Activated naive CD8-positive, alpha-beta T cell treated with anti-CD3 and anti-CD28 coated beads for 36 hours (primary cell): ENCODE measurements around the gene ITGB8. TPM values are rescaled to one million over a fixed set of nuclear protein-coding genes. Genes with fewer than 3 reads are reported as not detected.

Experiments
- DNase-seq: peaks from one replicate; pipeline ENCODE4 v3.0.0; 2021
- H3K27ac Mint-ChIP-seq: one replicate; pipeline ENCODE4 v1.8.0; 2022; ENCODE audit warnings: mild to moderate bottlenecking, moderate library complexity, mixed read lengths
- H3K27me3 Mint-ChIP-seq: one replicate; pipeline ENCODE4 v1.8.0; 2022; ENCODE audit warnings: mild to moderate bottlenecking, mixed read lengths
- H3K36me3 Mint-ChIP-seq: one replicate; pipeline ENCODE4 v1.8.0; 2021; ENCODE audit warnings: mild to moderate bottlenecking, mixed read lengths
- H3K4me1 Mint-ChIP-seq: one replicate; pipeline ENCODE4 v1.8.0; 2021; ENCODE audit warnings: mixed read lengths
- H3K4me3 Mint-ChIP-seq: one replicate; pipeline ENCODE4 v1.8.0; 2022; ENCODE audit warnings: mild to moderate bottlenecking, moderate library complexity, mixed read lengths
- H3K9me3 Mint-ChIP-seq: one replicate; pipeline ENCODE4 v1.8.0; 2022; ENCODE audit warnings: mixed read lengths
- total RNA-seq, 2 experiments: library from RNA; stranded (reverse); gene quantifications; one replicate each; pipeline ENCODE4 v1.2.3, GENCODE V29; 2021

The ITGB8 gene
- total RNA-seq, 2 experiments from 2014 or later: not detected

GRCh38 chr7:20344396-20344795 lies 13.7 kb downstream of the ITGB8 start:
- Mint-ChIP-seq H3K36me3 (no peaks in the 10 kb centered on the region), H3K27me3 (peaks cover 6% of the 10 kb centered on the region), H3K27ac (no peak overlapping the region), H3K4me3 (no peak overlapping the region), H3K9me3 (no peaks in the 10 kb centered on the region), H3K4me1 (no peaks in the 10 kb centered on the region)
- no peak for DNase-seq

GRCh38 chr7:20346577-20346976 lies 15.9 kb downstream of the ITGB8 start:
- Mint-ChIP-seq H3K27ac (no peak overlapping the region), H3K4me1 (no peaks in the 10 kb centered on the region)

GRCh38 chr7:20347680-20348079 lies 17.0 kb downstream of the ITGB8 start:
- H3K4me1 Mint-ChIP-seq: no peaks in the 10 kb centered on the region
- H3K36me3 Mint-ChIP-seq: no peaks in the 10 kb centered on the region
- H3K9me3 Mint-ChIP-seq: no peaks in the 10 kb centered on the region
- DNase-seq: no peak
- H3K27ac Mint-ChIP-seq: no peak overlapping the region
- H3K4me3 Mint-ChIP-seq: no peak overlapping the region
- peaks cover 6% of the 10 kb centered on the region for H3K27me3 Mint-ChIP-seq

More at GRCh38 chr7:20346577-20346976, 15.9 kb downstream of the ITGB8 start:
- Mint-ChIP-seq H3K4me3 (no peak overlapping the region), H3K9me3 (no peaks in the 10 kb centered on the region), H3K36me3 (no peaks in the 10 kb centered on the region), H3K27me3 (peaks cover under 1% of the 10 kb centered on the region)
- no peak for DNase-seq

- no peak for DNase-seq
- Mint-ChIP-seq H3K27me3 (peaks cover 6% of the 10 kb centered on the region), H3K36me3 (no peaks in the 10 kb centered on the region), H3K9me3 (no peaks in the 10 kb centered on the region), H3K27ac (no peak overlapping the region), H3K4me3 (no peak overlapping the region), H3K4me1 (no peaks in the 10 kb centered on the region)
Measured at GRCh38 chr7:20348125-20348807, 17.6 kb downstream of the ITGB8 start.

- no peaks in the 10 kb centered on the region for H3K4me1 Mint-ChIP-seq
- no peaks in the 10 kb centered on the region for H3K9me3 Mint-ChIP-seq
- no peak overlapping the region for H3K27ac Mint-ChIP-seq
- no peak overlapping the region for H3K4me3 Mint-ChIP-seq
- no peak for DNase-seq
- H3K36me3 Mint-ChIP-seq: no peaks in the 10 kb centered on the region
- H3K27me3 Mint-ChIP-seq: peaks cover 6% of the 10 kb centered on the region
Measured at GRCh38 chr7:20350518-20350951, 19.8 kb downstream of the ITGB8 start.

GRCh38 chr7:20350996-20351692 lies 20.4 kb downstream of the ITGB8 start:
- Mint-ChIP-seq H3K4me3 (no peak overlapping the region), H3K4me1 (no peaks in the 10 kb centered on the region), H3K36me3 (no peaks in the 10 kb centered on the region), H3K27me3 (peaks cover 6% of the 10 kb centered on the region), H3K9me3 (no peaks in the 10 kb centered on the region), H3K27ac (no peak overlapping the region)
- no peak for DNase-seq

GRCh38 chr7:20351901-20352300 lies 21.2 kb downstream of the ITGB8 start:
- H3K36me3 Mint-ChIP-seq: no peaks in the 10 kb centered on the region

GRCh38 chr7:20352573-20353306 lies 22.0 kb downstream of the ITGB8 start:
- no peaks in the 10 kb centered on the region for H3K9me3 Mint-ChIP-seq
- H3K27ac Mint-ChIP-seq: no peak overlapping the region
- no peaks in the 10 kb centered on the region for H3K4me1 Mint-ChIP-seq
- H3K27me3 Mint-ChIP-seq: peaks cover 6% of the 10 kb centered on the region
- no peaks in the 10 kb centered on the region for H3K36me3 Mint-ChIP-seq
- DNase-seq: no peak
- no peak overlapping the region for H3K4me3 Mint-ChIP-seq

More at GRCh38 chr7:20351901-20352300, 21.2 kb downstream of the ITGB8 start:
- H3K4me3 Mint-ChIP-seq: no peak overlapping the region
- no peak for DNase-seq
- H3K27me3 Mint-ChIP-seq: peaks cover 6% of the 10 kb centered on the region
- H3K4me1 Mint-ChIP-seq: no peaks in the 10 kb centered on the region
- H3K27ac Mint-ChIP-seq: no peak overlapping the region
- H3K9me3 Mint-ChIP-seq: no peaks in the 10 kb centered on the region

GRCh38 chr7:20354610-20355528 lies 24.2 kb downstream of the ITGB8 start:
- Mint-ChIP-seq H3K27ac (no peak overlapping the region), H3K27me3 (peaks cover 6% of the 10 kb centered on the region), H3K36me3 (no peaks in the 10 kb centered on the region), H3K9me3 (no peaks in the 10 kb centered on the region), H3K4me3 (no peak overlapping the region), H3K4me1 (no peaks in the 10 kb centered on the region)
- no peak for DNase-seq

GRCh38 chr7:20358106-20358505 lies 27.4 kb downstream of the ITGB8 start:
- no peaks in the 10 kb centered on the region for H3K4me1 Mint-ChIP-seq
- H3K27me3 Mint-ChIP-seq: no peaks in the 10 kb centered on the region
- no peaks in the 10 kb centered on the region for H3K9me3 Mint-ChIP-seq
- no peak overlapping the region for H3K4me3 Mint-ChIP-seq
- no peaks in the 10 kb centered on the region for H3K36me3 Mint-ChIP-seq
- no peak for DNase-seq
- H3K27ac Mint-ChIP-seq: no peak overlapping the region

- Mint-ChIP-seq H3K27ac (no peak overlapping the region), H3K4me3 (no peak overlapping the region), H3K36me3 (no peaks in the 10 kb centered on the region), H3K9me3 (no peaks in the 10 kb centered on the region), H3K27me3 (no peaks in the 10 kb centered on the region), H3K4me1 (no peaks in the 10 kb centered on the region)
- no peak for DNase-seq
Measured at GRCh38 chr7:20358762-20359282, 28.1 kb downstream of the ITGB8 start.

GRCh38 chr7:20359341-20359963 lies 28.8 kb downstream of the ITGB8 start:
- Mint-ChIP-seq H3K4me1 (no peaks in the 10 kb centered on the region), H3K27ac (no peak overlapping the region), H3K4me3 (no peak overlapping the region), H3K27me3 (no peaks in the 10 kb centered on the region), H3K9me3 (no peaks in the 10 kb centered on the region), H3K36me3 (no peaks in the 10 kb centered on the region)
- no peak for DNase-seq

GRCh38 chr7:20362574-20363253 lies 32.0 kb downstream of the ITGB8 start:
- H3K4me3 Mint-ChIP-seq: no peak overlapping the region
- DNase-seq: no peak
- no peaks in the 10 kb centered on the region for H3K4me1 Mint-ChIP-seq
- H3K27ac Mint-ChIP-seq: no peak overlapping the region
- no peaks in the 10 kb centered on the region for H3K9me3 Mint-ChIP-seq
- H3K27me3 Mint-ChIP-seq: no peaks in the 10 kb centered on the region
- no peaks in the 10 kb centered on the region for H3K36me3 Mint-ChIP-seq
